Breast epithelium (tissue), 3 donors: ENCODE results near the gene SIDT2.

Source experiments
- POLR2A ChIP-seq: fragments of 450-650 bp; IDR thresholded peaks from one replicate; pipeline ENCODE4 v1.6.1; 2016; ENCODE audit warnings: antibody characterized with exemption, mild to moderate bottlenecking, moderate library complexity
- POLR2AphosphoS5 ChIP-seq, 3 donors: sonication (generic); formaldehyde crosslinking; IDR thresholded peaks; one replicate each; pipeline ENCODE4 v1.6.1; 2017; ENCODE audit warnings: antibody characterized with exemption in 3 of 3
- TF ChIP-seq, protein P1 (sequence below), 3 donors: fragments of 450-650 bp; IDR thresholded peaks; one replicate each; pipeline ENCODE4 v1.5.1; 2016 to 2017; ENCODE audit warnings: antibody characterized with exemption in 3 of 3, mild to moderate bottlenecking in 3 of 3, moderate library complexity in 3 of 3

DNA sequence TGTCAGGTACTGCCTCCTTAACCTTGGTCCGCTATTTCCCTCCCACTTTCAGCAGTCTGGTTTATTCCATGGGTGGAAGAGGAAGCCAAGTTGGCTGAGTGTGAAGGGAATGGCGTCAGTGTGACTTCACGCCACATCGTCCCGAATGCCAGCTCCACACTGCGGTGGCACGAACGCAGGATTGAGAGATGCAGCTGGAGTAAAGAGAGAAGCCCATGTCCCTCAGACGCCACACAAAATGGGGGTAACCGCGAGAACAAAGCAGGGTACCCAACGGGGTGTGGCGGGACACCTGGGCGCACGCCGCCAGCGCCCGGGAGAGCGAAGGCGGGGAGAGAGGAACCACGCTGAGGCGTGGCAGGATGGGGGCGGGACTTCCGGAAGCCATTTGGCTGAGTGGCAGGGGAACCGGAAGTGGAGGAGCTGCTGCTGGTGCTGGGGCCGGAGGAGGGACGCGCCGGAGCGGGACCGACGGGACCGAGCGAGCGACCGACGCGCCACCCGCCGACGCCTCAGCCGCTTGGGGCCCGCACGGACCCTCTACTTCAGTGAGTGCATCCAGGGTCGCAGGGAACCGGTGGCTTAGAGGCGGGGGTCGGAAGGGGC lies 34.6 kb upstream of the SIDT2 start, which contains the start of gene PAFAH1B2:
- peak; percentile 74 for TF ChIP-seq POLR2A
- TF ChIP-seq, protein P1, sequence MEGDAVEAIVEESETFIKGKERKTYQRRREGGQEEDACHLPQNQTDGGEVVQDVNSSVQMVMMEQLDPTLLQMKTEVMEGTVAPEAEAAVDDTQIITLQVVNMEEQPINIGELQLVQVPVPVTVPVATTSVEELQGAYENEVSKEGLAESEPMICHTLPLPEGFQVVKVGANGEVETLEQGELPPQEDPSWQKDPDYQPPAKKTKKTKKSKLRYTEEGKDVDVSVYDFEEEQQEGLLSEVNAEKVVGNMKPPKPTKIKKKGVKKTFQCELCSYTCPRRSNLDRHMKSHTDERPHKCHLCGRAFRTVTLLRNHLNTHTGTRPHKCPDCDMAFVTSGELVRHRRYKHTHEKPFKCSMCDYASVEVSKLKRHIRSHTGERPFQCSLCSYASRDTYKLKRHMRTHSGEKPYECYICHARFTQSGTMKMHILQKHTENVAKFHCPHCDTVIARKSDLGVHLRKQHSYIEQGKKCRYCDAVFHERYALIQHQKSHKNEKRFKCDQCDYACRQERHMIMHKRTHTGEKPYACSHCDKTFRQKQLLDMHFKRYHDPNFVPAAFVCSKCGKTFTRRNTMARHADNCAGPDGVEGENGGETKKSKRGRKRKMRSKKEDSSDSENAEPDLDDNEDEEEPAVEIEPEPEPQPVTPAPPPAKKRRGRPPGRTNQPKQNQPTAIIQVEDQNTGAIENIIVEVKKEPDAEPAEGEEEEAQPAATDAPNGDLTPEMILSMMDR (IDR thresholded peaks at IDR 0.05) = no peak
- peak; percentile 81 to 95 (median 89) for TF ChIP-seq POLR2AphosphoS5 (IDR thresholded peaks at IDR 0.05)
